Measurements from ENCODE around the gene TENT4B.

The TENT4B gene

DNA sequence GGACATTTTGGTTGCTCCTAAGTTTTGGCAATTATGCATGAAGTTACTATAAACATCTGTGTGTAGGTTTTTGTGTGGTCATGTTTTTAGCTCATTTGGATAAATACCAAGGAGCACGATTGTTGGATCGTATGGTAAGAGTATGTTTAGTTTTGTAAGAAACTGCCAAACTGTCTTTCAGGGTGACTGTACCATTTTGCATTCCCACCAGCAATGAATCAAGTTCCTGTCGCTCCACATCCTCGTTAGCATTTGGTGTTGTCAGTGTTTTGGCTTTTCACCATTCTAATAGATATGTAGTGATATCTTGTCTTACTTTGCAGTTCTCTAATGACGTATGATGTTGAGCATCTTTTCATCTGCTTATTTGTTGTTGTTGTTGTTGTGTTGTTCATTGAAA lies 20.2 kb downstream of the TENT4B start:
- Histone ChIP-seq H3K36me3 (no peaks in the 10 kb centered on the region), H3K4me1 (peaks cover 0 to 64% (median 25%) of the 10 kb centered on the region in 4 donors), H3K9me3 (no peaks in the 10 kb centered on the region), H3K27me3 (no peaks in the 10 kb centered on the region), H3K4me3 (no peak overlapping the region), H3K27ac (no peak overlapping the region)
- intact Hi-C loops (cut with DNase I; ENCODE audit: low total_unique reads) = no loop called here
- DNase-seq = no peak
- TF ChIP-seq CTCF (IDR thresholded peaks at IDR 0.05) = no peak

DNA sequence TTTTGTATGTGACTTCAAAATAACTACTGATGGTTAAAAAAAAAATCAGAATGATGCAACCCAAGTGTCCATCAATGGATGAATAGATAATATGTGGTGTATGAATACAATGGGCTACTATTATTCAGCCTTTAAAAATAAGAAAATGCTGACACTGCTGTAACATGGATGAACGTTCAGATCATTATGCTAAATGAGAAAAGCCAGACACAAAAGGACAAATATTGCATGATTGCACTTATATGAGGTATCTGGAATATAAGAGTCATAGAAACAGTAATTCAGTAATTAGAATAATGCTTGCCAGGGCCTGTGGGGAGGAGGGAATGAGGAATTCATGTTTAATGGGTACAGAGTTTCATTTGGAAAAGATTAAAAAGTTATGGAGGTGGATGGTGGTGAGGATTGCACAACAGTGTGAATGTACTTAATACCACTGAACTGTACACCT lies 25.4 kb downstream of the TENT4B start:
- Histone ChIP-seq H3K27me3 (no peaks in the 10 kb centered on the region), H3K36me3 (no peaks in the 10 kb centered on the region), H3K27ac (no peak overlapping the region), H3K9me3 (no peaks in the 10 kb centered on the region), H3K4me3 (no peak overlapping the region), H3K4me1 (peaks cover 0 to 50% (median 10%) of the 10 kb centered on the region in 4 donors)
- DNase-seq = no peak
- intact Hi-C loops (cut with DNase I; ENCODE audit: low total_unique reads) = no loop called here
- TF ChIP-seq CTCF (IDR thresholded peaks at IDR 0.05) = no peak

DNA sequence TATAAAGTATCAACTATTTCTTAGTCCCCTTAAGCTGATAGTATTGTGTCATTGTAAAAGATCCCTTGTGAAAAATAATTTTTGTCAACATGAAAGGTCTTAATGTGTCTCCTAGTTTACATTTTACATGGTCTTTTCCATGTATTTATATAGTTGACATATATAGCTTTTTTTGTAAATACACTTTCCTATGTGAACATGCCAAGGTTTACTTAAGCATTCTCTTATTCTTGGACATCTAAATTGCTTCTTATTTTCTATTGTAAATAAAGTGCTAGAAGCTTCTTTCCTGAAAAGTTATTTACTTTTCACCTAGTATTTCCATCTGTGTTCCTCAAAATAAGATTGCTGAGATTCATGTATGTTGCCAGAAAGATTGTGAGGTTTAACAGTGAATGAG lies 29.3 kb downstream of the TENT4B start:
- Histone ChIP-seq H3K9me3 (no peaks in the 10 kb centered on the region), H3K27me3 (no peaks in the 10 kb centered on the region), H3K36me3 (no peaks in the 10 kb centered on the region), H3K27ac (no peak overlapping the region), H3K4me3 (no peak overlapping the region), H3K4me1 (peaks cover 0 to 67% (median 18%) of the 10 kb centered on the region in 4 donors)
- intact Hi-C loops (cut with DNase I; ENCODE audit: low total_unique reads) = no loop called here
- no peak for DNase-seq
- no peak for TF ChIP-seq CTCF (IDR thresholded peaks at IDR 0.05)

DNA sequence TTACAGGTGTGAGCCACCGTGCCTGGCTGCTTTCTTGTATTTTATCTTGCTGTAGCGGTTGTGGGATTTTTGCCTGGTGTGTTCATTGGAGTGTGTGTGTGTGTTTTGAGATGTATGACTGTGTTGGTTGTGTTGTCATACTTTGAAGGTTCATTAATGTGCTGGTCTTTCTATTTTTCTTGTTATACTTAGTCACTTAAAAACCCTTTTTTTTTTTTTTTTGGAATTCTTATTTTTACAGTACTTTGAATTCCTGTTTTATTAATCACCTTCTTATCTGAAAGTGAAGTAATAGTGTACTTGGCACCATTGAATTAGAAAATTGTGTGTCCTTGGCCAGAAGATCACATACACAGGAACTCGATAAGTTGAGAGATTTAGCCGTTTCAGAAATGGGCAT lies 30.2 kb downstream of the TENT4B start:
- H3K36me3 ChIP-seq = no peaks in the 10 kb centered on the region
- DNase-seq = no peak
- H3K27ac ChIP-seq = no peak overlapping the region
- intact Hi-C loops (cut with DNase I; ENCODE audit: low total_unique reads) = no loop called here
- TF ChIP-seq CTCF (IDR thresholded peaks at IDR 0.05) = no peak
- H3K4me3 ChIP-seq = no peak overlapping the region
- H3K9me3 ChIP-seq = no peaks in the 10 kb centered on the region
- no peaks in the 10 kb centered on the region for H3K27me3 ChIP-seq
- peaks cover 0 to 76% (median 23%) of the 10 kb centered on the region in 4 donors for H3K4me1 ChIP-seq

DNA sequence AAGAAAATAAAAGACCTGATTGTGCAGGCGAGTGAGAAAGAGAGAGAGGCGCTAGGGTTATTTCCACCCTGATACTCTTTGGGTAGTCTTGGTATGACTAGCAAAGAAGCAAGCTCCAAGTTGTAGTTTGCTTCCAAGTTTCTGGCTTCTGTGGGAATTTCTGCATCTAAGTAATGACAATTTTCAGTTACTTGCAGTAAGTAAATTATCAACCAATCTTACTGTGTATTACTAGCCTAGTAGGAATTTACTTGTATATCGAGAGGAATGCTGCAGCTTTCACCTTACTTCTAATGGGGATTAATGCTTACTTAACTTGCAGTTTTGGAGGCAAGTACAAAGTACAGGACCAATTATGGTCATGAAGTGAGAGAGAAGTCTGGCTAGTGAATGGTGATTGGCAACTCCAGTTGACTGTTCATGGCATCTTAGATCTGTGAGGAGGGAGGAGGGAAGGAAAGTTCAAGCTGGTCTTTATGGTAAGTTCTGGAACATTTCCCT lies 31.9 kb downstream of the TENT4B start:
- no peaks in the 10 kb centered on the region for H3K27me3 ChIP-seq
- H3K4me3 ChIP-seq = no peak overlapping the region
- H3K4me1 ChIP-seq = peaks cover 0 to 88% (median 34%) of the 10 kb centered on the region in 4 donors
- intact Hi-C loops (cut with DNase I; ENCODE audit: low total_unique reads) = no loop called here
- H3K9me3 ChIP-seq = no peaks in the 10 kb centered on the region
- no peak for DNase-seq
- H3K27ac ChIP-seq = peak overlapping the region; percentile 51 to 64
- TF ChIP-seq CTCF (IDR thresholded peaks at IDR 0.05) = no peak
- no peaks in the 10 kb centered on the region for H3K36me3 ChIP-seq
